Mesenchymal stem cell (in vitro differentiated cells and primary cell): ENCODE results near the gene GRIK4.

ENCODE experiments used
- DNase-seq: peaks from one replicate; pipeline ENCODE4 v3.0.0-alpha.2; 2013
- H2AFZ ChIP-seq: one replicate; pipeline ENCODE4 v1.6.1; 2013; ENCODE audit warnings: low read depth, mild to moderate bottlenecking, control low read depth, inconsistent platforms, low read length, moderate library complexity
- H2AK5ac ChIP-seq: 2 replicates; pipeline ENCODE4 v1.6.1; 2013; ENCODE audit warnings: low read length, moderate library complexity, mild to moderate bottlenecking, inconsistent platforms; ENCODE audit not compliant: severe bottlenecking
- H2BK120ac ChIP-seq: one replicate; pipeline ENCODE4 v1.6.1; 2013; ENCODE audit warnings: low read depth, mild to moderate bottlenecking, inconsistent platforms, low read length, moderate library complexity
- H2BK12ac ChIP-seq, 2 experiments: one replicate each; pipeline ENCODE4 v1.6.1; 2013; ENCODE audit warnings: inconsistent platforms in 2 of 2, low read length in 2 of 2, mild to moderate bottlenecking in 2 of 2, moderate library complexity in 2 of 2, control low read depth in 1 of 2
- H2BK15ac ChIP-seq: one replicate; pipeline ENCODE4 v1.6.1; 2013; ENCODE audit warnings: mild to moderate bottlenecking, low read depth, inconsistent platforms; ENCODE audit not compliant: poor library complexity, severe bottlenecking
- H2BK5ac ChIP-seq: 2 replicates; pipeline ENCODE4 v1.6.1; 2013; ENCODE audit warnings: low read depth, mild to moderate bottlenecking, low read length, control low read depth, inconsistent platforms; ENCODE audit not compliant: poor library complexity, severe bottlenecking
- H3K14ac ChIP-seq, 2 experiments: one replicate each; pipeline ENCODE4 v1.6.1; 2013; ENCODE audit warnings: inconsistent platforms in 2 of 2, low read length in 2 of 2, control low read depth in 1 of 2, mild to moderate bottlenecking in 1 of 2, moderate library complexity in 1 of 2
- H3K18ac ChIP-seq, 2 experiments: one replicate each; pipeline ENCODE4 v1.6.1; 2013; ENCODE audit warnings: inconsistent platforms in 2 of 2, low read length in 2 of 2, control low read depth in 1 of 2, low read depth in 1 of 2, mild to moderate bottlenecking in 1 of 2
- H3K23ac ChIP-seq, 2 experiments: one replicate each; pipeline ENCODE4 v1.6.1; 2013; ENCODE audit warnings: inconsistent platforms in 2 of 2, low read length in 2 of 2, mild to moderate bottlenecking in 2 of 2, moderate library complexity in 2 of 2, control low read depth in 1 of 2
- H3K27ac ChIP-seq: 2 replicates; pipeline ENCODE4 v1.5.1; 2013; ENCODE audit warnings: mild to moderate bottlenecking, moderate library complexity, low read length, control low read depth, inconsistent platforms; ENCODE audit not compliant: poor library complexity, severe bottlenecking
- H3K27me3 ChIP-seq, 2 experiments: 2 replicates each; pipeline versions ENCODE4 v1.6.1 to v1.7.0; 2013; ENCODE audit warnings: low read length in 2 of 2, mild to moderate bottlenecking in 2 of 2, moderate library complexity in 2 of 2, control low read depth in 1 of 2, inconsistent platforms in 1 of 2; ENCODE audit not compliant: control insufficient read depth in 1 of 2, insufficient read depth in 1 of 2
- H3K36me3 ChIP-seq, 2 experiments: 2 replicates each; pipeline versions ENCODE4 v1.6.1 to v1.7.0; 2013; ENCODE audit warnings: low read length in 2 of 2, control low read depth in 1 of 2, inconsistent platforms in 1 of 2, low read depth in 1 of 2, mild to moderate bottlenecking in 1 of 2; ENCODE audit not compliant: insufficient read depth in 2 of 2, control insufficient read depth in 1 of 2
- H3K4ac ChIP-seq, 2 experiments: one replicate each; pipeline ENCODE4 v1.6.1; 2013; ENCODE audit warnings: inconsistent platforms in 2 of 2, low read length in 2 of 2, mild to moderate bottlenecking in 2 of 2, moderate library complexity in 2 of 2, control low read depth in 1 of 2, low read depth in 1 of 2
- H3K4me1 ChIP-seq: 2 replicates; pipeline ENCODE4 v1.6.1; 2013; ENCODE audit warnings: low read depth, low read length, control low read depth; ENCODE audit not compliant: control insufficient read depth, insufficient read depth
- H3K4me2 ChIP-seq: 2 replicates; pipeline ENCODE4 v1.6.1; 2013; ENCODE audit warnings: low read length, mild to moderate bottlenecking, inconsistent platforms; ENCODE audit not compliant: poor library complexity, severe bottlenecking
- H3K4me3 ChIP-seq, 2 experiments: 2 replicates each; pipeline versions ENCODE4 v1.5.1 to v1.7.0; 2013; ENCODE audit warnings: low read length in 2 of 2, mild to moderate bottlenecking in 2 of 2, control low read depth in 1 of 2, low read depth in 1 of 2; ENCODE audit not compliant: insufficient read depth in 1 of 2
- H3K79me1 ChIP-seq: replicated peaks from 2 replicates; pipeline ENCODE4 v1.6.1; 2013; ENCODE audit warnings: mild to moderate bottlenecking, control low read depth, low read length, inconsistent platforms; ENCODE audit not compliant: poor library complexity, severe bottlenecking
- H3K9ac ChIP-seq: 2 replicates; pipeline ENCODE4 v1.7.0; 2013; ENCODE audit warnings: mild to moderate bottlenecking, low read length, moderate library complexity
- H3K9me3 ChIP-seq: 2 replicates; pipeline ENCODE4 v1.7.0; 2013; ENCODE audit warnings: mild to moderate bottlenecking, low read length; ENCODE audit not compliant: control insufficient read depth
- H4K8ac ChIP-seq: one replicate; pipeline ENCODE4 v1.6.1; 2013; ENCODE audit warnings: inconsistent platforms, mild to moderate bottlenecking, low read length, moderate library complexity
- H4K91ac ChIP-seq: one replicate; pipeline ENCODE4 v1.6.1; 2013; ENCODE audit warnings: mild to moderate bottlenecking, low read length, inconsistent platforms
- WGBS: methylation state at CpG from one replicate; pipeline ENCODE4 v1.1.7; 2013; ENCODE audit warnings: mixed read lengths; 5-methylcytosine and 5-hydroxymethylcytosine counted together

The GRIK4 gene

GRCh38 chr11:120818097-120818496 lies 306.5 kb downstream of the GRIK4 start:
- no peak overlapping the region for H4K8ac ChIP-seq
- H2BK15ac ChIP-seq, result no peak overlapping the region
- no peak overlapping the region for H3K4ac ChIP-seq
- H3K18ac ChIP-seq, result no peak overlapping the region
- no peak overlapping the region for H3K27ac ChIP-seq
- no peaks in the 10 kb centered on the region for H3K4me1 ChIP-seq
- no peak overlapping the region for H3K14ac ChIP-seq
- no peak overlapping the region for H2BK12ac ChIP-seq
- no peak overlapping the region for H4K91ac ChIP-seq
- WGBS, result 73% methylated on average over 3 of the region's 8 CpGs
- no peak overlapping the region for H2AFZ ChIP-seq
- no peak overlapping the region for H2BK120ac ChIP-seq
- H3K4me3 ChIP-seq, result no peak overlapping the region
- H3K27me3 ChIP-seq, result peaks cover 50 to 87% of the 10 kb centered on the region in 2 experiments
- H3K4me2 ChIP-seq, result no peak overlapping the region
- no peak overlapping the region for H3K23ac ChIP-seq
- DNase-seq, result no peak
- H3K36me3 ChIP-seq, result no peaks in the 10 kb centered on the region
- H2BK5ac ChIP-seq, result no peak overlapping the region
- no peak overlapping the region for H2AK5ac ChIP-seq
- H3K79me1 ChIP-seq, result no peaks in the 10 kb centered on the region
- no peaks in the 10 kb centered on the region for H3K9me3 ChIP-seq
- H3K9ac ChIP-seq, result no peak overlapping the region

- H3K4me1 ChIP-seq, result no peaks in the 10 kb centered on the region
- H4K91ac ChIP-seq, result no peak overlapping the region
- DNase-seq, result no peak
- no peak overlapping the region for H3K9ac ChIP-seq
- H3K18ac ChIP-seq, result no peak overlapping the region
- no peak overlapping the region for H3K23ac ChIP-seq
- H4K8ac ChIP-seq, result no peak overlapping the region
- H3K36me3 ChIP-seq, result no peaks in the 10 kb centered on the region
- no peak overlapping the region for H2BK120ac ChIP-seq
- WGBS, result 50% methylated on average over 4 of the region's 7 CpGs
- no peaks in the 10 kb centered on the region for H3K9me3 ChIP-seq
- no peak overlapping the region for H3K4ac ChIP-seq
- H2BK5ac ChIP-seq, result no peak overlapping the region
- no peak overlapping the region for H3K27ac ChIP-seq
- no peak overlapping the region for H3K4me2 ChIP-seq
- H2AFZ ChIP-seq, result no peak overlapping the region
- H3K27me3 ChIP-seq, result peaks cover 50 to 83% of the 10 kb centered on the region in 2 experiments
- no peak overlapping the region for H3K4me3 ChIP-seq
- no peak overlapping the region for H2BK12ac ChIP-seq
- no peak overlapping the region for H3K14ac ChIP-seq
- no peak overlapping the region for H2BK15ac ChIP-seq
- no peaks in the 10 kb centered on the region for H3K79me1 ChIP-seq
- no peak overlapping the region for H2AK5ac ChIP-seq
These were observed 307.5 kb downstream of the GRIK4 start for GRCh38 chr11:120819003-120819402.

GRCh38 chr11:120819437-120820365 lies 308.2 kb downstream of the GRIK4 start:
- WGBS, result 86% methylated on average over 11 of the region's 12 CpGs
- Histone ChIP-seq H2AFZ (no peak overlapping the region), H3K9ac (no peak overlapping the region)

GRCh38 chr11:120823159-120823558 lies 311.6 kb downstream of the GRIK4 start:
- H4K8ac ChIP-seq, result no peak overlapping the region
- DNase-seq, result no peak
- no peaks in the 10 kb centered on the region for H3K79me1 ChIP-seq
- H3K23ac ChIP-seq, result no peak overlapping the region
- no peaks in the 10 kb centered on the region for H3K36me3 ChIP-seq
- H3K18ac ChIP-seq, result no peak overlapping the region
- H3K27ac ChIP-seq, result no peak overlapping the region
- no peak overlapping the region for H3K4me3 ChIP-seq
- no peak overlapping the region for H2BK12ac ChIP-seq
- no peaks in the 10 kb centered on the region for H3K9me3 ChIP-seq
- H4K91ac ChIP-seq, result no peak overlapping the region
- H2BK5ac ChIP-seq, result no peak overlapping the region
- H3K4me1 ChIP-seq, result peaks cover 1% of the 10 kb centered on the region
- 77% methylated on average over 5 of the region's 5 CpGs for WGBS
- no peak overlapping the region for H2BK120ac ChIP-seq
- no peak overlapping the region for H3K14ac ChIP-seq
- H3K4ac ChIP-seq, result no peak overlapping the region
- H2AFZ ChIP-seq, result no peak overlapping the region
- no peak overlapping the region for H2AK5ac ChIP-seq
- H3K27me3 ChIP-seq, result peaks cover 33 to 77% of the 10 kb centered on the region in 2 experiments
- no peak overlapping the region for H2BK15ac ChIP-seq
- H3K9ac ChIP-seq, result no peak overlapping the region
- H3K4me2 ChIP-seq, result no peak overlapping the region

More at GRCh38 chr11:120819437-120820365, 308.2 kb downstream of the GRIK4 start:
- H3K14ac ChIP-seq, result no peak overlapping the region
- H3K4me1 ChIP-seq, result no peaks in the 10 kb centered on the region
- no peak overlapping the region for H4K91ac ChIP-seq
- no peak overlapping the region for H3K27ac ChIP-seq
- H3K36me3 ChIP-seq, result no peaks in the 10 kb centered on the region
- no peak overlapping the region for H2BK5ac ChIP-seq
- no peaks in the 10 kb centered on the region for H3K9me3 ChIP-seq
- no peak for DNase-seq
- H2BK120ac ChIP-seq, result no peak overlapping the region
- no peak overlapping the region for H3K4me2 ChIP-seq
- H3K4me3 ChIP-seq, result no peak overlapping the region
- no peak overlapping the region for H2BK12ac ChIP-seq
- no peak overlapping the region for H3K23ac ChIP-seq
- no peak overlapping the region for H3K4ac ChIP-seq
- no peak overlapping the region for H3K18ac ChIP-seq
- H4K8ac ChIP-seq, result no peak overlapping the region
- no peak overlapping the region for H2BK15ac ChIP-seq
- no peaks in the 10 kb centered on the region for H3K79me1 ChIP-seq
- H2AK5ac ChIP-seq, result no peak overlapping the region
- peaks cover 50 to 82% of the 10 kb centered on the region in 2 experiments for H3K27me3 ChIP-seq
